Measurements from ENCODE around the gene CDH22. TPM values are rescaled to one million over a fixed set of nuclear protein-coding genes. Genes with fewer than 3 reads are reported as not detected.

CDH22 gene
- total and polyA plus RNA-seq, 10 donors = not detected

DNA sequence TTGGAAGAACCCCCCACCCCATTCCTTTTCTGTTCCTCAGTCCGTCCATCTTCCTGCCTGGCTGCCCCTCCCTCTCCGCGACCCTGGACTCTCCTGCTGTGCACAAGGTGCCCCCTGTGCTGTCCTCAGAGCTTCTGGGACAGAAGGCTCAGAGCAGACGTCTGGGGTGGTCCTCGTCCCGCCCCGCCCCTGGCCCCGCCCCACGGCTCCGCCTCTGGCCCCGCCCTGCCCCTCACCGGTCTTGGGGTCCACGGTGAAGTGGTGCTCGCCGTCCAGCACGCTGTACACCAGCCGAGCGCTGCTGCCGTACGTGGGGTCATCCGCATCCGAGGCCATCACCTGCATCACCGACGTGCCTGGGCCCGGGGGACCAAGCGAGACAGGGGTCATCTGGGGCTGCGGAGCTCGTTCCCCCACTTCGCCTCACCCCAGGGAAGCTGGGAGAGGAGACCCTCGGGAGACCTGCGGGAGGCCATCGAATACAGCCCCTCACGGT lies 81.0 kb downstream of the CDH22 start:
- intact Hi-C loops (cut with DNase I; ENCODE audit: low total_unique reads) = no loop called here
- peaks cover 0 to 79% (median 22%) of the 10 kb centered on the region in 7 donors for H3K27me3 ChIP-seq (replicated peaks in 1 of 7)
- H3K4me1 ChIP-seq = peaks cover 0 to 6% (median 0%) of the 10 kb centered on the region in 6 donors
- WGBS, 5 donors = 34 to 69% (median 61%) methylated on average over 9 to 33 of the region's 33 CpGs
- no peak overlapping the region for H3K27ac ChIP-seq
- no peak overlapping the region for H3K4me3 ChIP-seq
- no peak for DNase-seq
- no peaks in the 10 kb centered on the region for H3K36me3 ChIP-seq
- H3K9me3 ChIP-seq = no peaks in the 10 kb centered on the region
- TF ChIP-seq, protein P1, sequence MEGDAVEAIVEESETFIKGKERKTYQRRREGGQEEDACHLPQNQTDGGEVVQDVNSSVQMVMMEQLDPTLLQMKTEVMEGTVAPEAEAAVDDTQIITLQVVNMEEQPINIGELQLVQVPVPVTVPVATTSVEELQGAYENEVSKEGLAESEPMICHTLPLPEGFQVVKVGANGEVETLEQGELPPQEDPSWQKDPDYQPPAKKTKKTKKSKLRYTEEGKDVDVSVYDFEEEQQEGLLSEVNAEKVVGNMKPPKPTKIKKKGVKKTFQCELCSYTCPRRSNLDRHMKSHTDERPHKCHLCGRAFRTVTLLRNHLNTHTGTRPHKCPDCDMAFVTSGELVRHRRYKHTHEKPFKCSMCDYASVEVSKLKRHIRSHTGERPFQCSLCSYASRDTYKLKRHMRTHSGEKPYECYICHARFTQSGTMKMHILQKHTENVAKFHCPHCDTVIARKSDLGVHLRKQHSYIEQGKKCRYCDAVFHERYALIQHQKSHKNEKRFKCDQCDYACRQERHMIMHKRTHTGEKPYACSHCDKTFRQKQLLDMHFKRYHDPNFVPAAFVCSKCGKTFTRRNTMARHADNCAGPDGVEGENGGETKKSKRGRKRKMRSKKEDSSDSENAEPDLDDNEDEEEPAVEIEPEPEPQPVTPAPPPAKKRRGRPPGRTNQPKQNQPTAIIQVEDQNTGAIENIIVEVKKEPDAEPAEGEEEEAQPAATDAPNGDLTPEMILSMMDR (IDR thresholded peaks at IDR 0.05 in 8 of 11, conservative IDR thresholded peaks at IDR 0.05 in 3 of 11) = no peak
- no peak for TF ChIP-seq POLR2AphosphoS5 (IDR thresholded peaks at IDR 0.05)
- no peak for TF ChIP-seq POLR2A (IDR thresholded peaks at IDR 0.05)

DNA sequence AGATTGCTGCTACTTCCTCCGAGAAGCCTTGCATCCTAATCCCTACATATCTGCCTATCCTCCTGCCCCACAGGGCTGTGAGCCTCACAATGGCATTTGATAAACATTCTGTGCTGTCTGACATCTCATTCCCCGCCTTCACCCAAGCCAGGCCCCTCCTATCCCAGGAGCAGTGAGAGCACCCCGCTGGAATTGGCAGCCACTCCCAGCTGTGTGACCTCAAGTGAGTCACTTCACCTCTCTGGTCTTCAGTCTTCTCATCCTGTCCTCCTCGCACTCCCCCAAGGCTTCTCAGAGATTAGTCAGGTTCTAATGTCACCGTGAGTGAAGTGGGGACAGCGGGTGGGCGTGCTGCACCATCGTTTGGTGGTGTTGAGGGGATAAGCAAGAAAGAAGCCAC lies 81.7 kb downstream of the CDH22 start:
- WGBS, 5 donors = 48 to 59% (median 53%) methylated on average over 8 of the region's 8 CpGs
- peaks cover 0 to 6% (median 0%) of the 10 kb centered on the region in 6 donors for H3K4me1 ChIP-seq
- no peak for TF ChIP-seq POLR2A (IDR thresholded peaks at IDR 0.05)
- TF ChIP-seq POLR2AphosphoS5 (IDR thresholded peaks at IDR 0.05) = no peak
- TF ChIP-seq, protein P1 (IDR thresholded peaks at IDR 0.05 in 8 of 11, conservative IDR thresholded peaks at IDR 0.05 in 3 of 11) = no peak
- no peak overlapping the region for H3K27ac ChIP-seq
- no peak overlapping the region for H3K4me3 ChIP-seq
- H3K9me3 ChIP-seq = no peaks in the 10 kb centered on the region
- no peak for DNase-seq
- no peaks in the 10 kb centered on the region for H3K36me3 ChIP-seq
- intact Hi-C loops (cut with DNase I; ENCODE audit: low total_unique reads) = no loop called here
- peaks cover 0 to 73% (median 22%) of the 10 kb centered on the region in 7 donors for H3K27me3 ChIP-seq (replicated peaks in 1 of 7)

DNA sequence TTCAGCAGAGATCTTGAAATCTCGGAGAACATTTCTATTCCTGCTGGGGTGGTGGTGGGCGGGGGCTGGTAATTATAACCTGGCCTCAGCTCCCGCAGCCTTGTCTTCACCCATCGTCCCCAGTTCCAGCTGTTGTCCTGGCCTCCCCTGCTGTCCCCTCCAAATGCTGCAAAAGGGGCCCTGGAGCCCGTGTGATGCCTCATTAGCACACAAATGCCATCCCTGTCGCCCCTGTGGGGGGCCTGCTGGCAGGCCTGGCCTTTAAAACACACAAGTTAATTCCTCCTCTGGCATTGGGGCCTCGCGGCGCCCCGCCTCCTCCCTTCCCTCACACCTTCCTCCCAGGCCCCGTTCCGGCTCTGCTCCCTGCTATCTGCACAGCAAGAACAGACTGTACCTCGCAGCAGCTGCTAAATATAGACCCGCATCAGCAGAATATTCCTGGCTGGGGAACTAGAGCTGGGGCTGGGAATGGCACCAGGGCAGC lies 85.7 kb downstream of the CDH22 start:
- no peak for DNase-seq
- intact Hi-C loops (cut with DNase I; ENCODE audit: low total_unique reads) = no loop called here
- H3K4me1 ChIP-seq = peaks cover 0 to 6% (median 0%) of the 10 kb centered on the region in 6 donors

DNA sequence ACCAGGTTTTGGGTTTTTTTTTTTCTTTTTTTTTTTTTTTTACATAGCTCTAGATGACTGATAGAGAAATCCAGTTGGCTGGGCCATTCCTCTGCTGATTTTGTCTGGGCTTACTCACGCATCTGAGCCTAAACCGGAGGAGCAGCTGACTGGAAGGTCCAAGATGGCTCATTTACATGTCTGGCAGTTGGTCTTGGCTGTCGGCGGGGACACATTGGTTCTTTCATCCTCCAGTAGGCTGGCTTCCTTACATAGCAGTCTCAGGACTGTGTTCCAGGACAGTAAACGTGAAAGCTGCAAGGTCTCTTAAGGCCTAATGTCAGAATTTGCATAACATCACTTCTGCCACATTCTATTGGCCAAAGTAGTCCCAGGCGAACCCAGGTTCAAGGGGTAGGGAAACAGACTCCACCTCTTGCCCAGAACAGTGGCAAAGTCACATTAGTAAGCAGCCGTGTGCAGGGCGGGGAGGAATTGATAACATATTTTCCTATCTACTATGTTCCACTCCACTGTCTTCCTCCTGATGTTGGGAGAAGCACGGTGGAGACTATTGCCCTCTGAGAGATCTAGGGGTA lies 87.0 kb downstream of the CDH22 start:
- no peak for DNase-seq
- H3K9me3 ChIP-seq = no peaks in the 10 kb centered on the region
- TF ChIP-seq POLR2AphosphoS5 (IDR thresholded peaks at IDR 0.05) (no peak), POLR2A (IDR thresholded peaks at IDR 0.05) (no peak)
- TF ChIP-seq, protein P1 (IDR thresholded peaks at IDR 0.05 in 8 of 11, conservative IDR thresholded peaks at IDR 0.05 in 3 of 11) = no peak
- peaks cover 0 to 29% (median 11%) of the 10 kb centered on the region in 7 donors for H3K27me3 ChIP-seq (replicated peaks in 1 of 7)
- H3K27ac ChIP-seq = no peak overlapping the region
- intact Hi-C loops (cut with DNase I; ENCODE audit: low total_unique reads) = no loop called here
- 81 to 89% (median 82%) methylated on average over 9 of the region's 9 CpGs for WGBS, 5 donors
- H3K36me3 ChIP-seq = no peaks in the 10 kb centered on the region
- H3K4me1 ChIP-seq = no peaks in the 10 kb centered on the region
- no peak overlapping the region for H3K4me3 ChIP-seq

More for the DNA sequence above, 85.7 kb downstream of the CDH22 start:
- Histone ChIP-seq H3K27ac (no peak overlapping the region), H3K9me3 (no peaks in the 10 kb centered on the region), H3K27me3 (replicated peaks in 1 of 7) (peaks cover 0 to 37% (median 17%) of the 10 kb centered on the region in 7 donors), H3K4me3 (no peak overlapping the region), H3K36me3 (no peaks in the 10 kb centered on the region)
- 44 to 48% (median 46%) methylated on average over 9 to 14 of the region's 14 CpGs for WGBS, 5 donors
- TF ChIP-seq POLR2AphosphoS5 (IDR thresholded peaks at IDR 0.05) = no peak
- no peak for TF ChIP-seq POLR2A (IDR thresholded peaks at IDR 0.05)
- TF ChIP-seq, protein P1 (IDR thresholded peaks at IDR 0.05 in 8 of 11, conservative IDR thresholded peaks at IDR 0.05 in 3 of 11) = no peak

Measured in spleen (tissue), 11 donors.